HEK293 (cell line): ENCODE data around the gene RPRM.

ENCODE experiments used
- GLI2 ChIP-seq: fragments of 450-650 bp; formaldehyde crosslinking; IDR thresholded peaks from 2 replicates; pipeline ENCODE4; 2017; ENCODE audit warnings: missing biosample characterization, missing genetic modification characterization, low read depth, borderline replicate concordance
- ZNF280D ChIP-seq: fragments of 450-650 bp; formaldehyde crosslinking; IDR thresholded peaks from 2 replicates; pipeline ENCODE4 v1.5.1; 2016; ENCODE audit warnings: missing biosample characterization, missing genetic modification characterization
- TF ChIP-seq, protein P1 (sequence below): fragments of 450-650 bp; formaldehyde crosslinking; IDR thresholded peaks from 2 replicates; pipeline ENCODE4 v1.5.1; 2016; ENCODE audit warnings: missing biosample characterization, missing genetic modification characterization
- TF ChIP-seq, protein P2 (sequence below): fragments of 450-650 bp; formaldehyde crosslinking; IDR thresholded peaks from 2 replicates; pipeline ENCODE4 v1.5.1; 2016; ENCODE audit warnings: missing biosample characterization, missing genetic modification characterization, low read depth

- TF ChIP-seq, protein P1, sequence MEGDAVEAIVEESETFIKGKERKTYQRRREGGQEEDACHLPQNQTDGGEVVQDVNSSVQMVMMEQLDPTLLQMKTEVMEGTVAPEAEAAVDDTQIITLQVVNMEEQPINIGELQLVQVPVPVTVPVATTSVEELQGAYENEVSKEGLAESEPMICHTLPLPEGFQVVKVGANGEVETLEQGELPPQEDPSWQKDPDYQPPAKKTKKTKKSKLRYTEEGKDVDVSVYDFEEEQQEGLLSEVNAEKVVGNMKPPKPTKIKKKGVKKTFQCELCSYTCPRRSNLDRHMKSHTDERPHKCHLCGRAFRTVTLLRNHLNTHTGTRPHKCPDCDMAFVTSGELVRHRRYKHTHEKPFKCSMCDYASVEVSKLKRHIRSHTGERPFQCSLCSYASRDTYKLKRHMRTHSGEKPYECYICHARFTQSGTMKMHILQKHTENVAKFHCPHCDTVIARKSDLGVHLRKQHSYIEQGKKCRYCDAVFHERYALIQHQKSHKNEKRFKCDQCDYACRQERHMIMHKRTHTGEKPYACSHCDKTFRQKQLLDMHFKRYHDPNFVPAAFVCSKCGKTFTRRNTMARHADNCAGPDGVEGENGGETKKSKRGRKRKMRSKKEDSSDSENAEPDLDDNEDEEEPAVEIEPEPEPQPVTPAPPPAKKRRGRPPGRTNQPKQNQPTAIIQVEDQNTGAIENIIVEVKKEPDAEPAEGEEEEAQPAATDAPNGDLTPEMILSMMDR = no peak
- TF ChIP-seq GLI2 (tag by site-specific recombination) (no peak), ZNF280D (tag by site-specific recombination) (no peak)
- TF ChIP-seq, protein P2, sequence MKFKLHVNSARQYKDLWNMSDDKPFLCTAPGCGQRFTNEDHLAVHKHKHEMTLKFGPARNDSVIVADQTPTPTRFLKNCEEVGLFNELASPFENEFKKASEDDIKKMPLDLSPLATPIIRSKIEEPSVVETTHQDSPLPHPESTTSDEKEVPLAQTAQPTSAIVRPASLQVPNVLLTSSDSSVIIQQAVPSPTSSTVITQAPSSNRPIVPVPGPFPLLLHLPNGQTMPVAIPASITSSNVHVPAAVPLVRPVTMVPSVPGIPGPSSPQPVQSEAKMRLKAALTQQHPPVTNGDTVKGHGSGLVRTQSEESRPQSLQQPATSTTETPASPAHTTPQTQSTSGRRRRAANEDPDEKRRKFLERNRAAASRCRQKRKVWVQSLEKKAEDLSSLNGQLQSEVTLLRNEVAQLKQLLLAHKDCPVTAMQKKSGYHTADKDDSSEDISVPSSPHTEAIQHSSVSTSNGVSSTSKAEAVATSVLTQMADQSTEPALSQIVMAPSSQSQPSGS = no peak
Measured at GRCh38 chr2:153474876-153475435, 3.6 kb downstream of the RPRM start.
